GM23338 (cell line): ENCODE results near the gene GRIA3.

Experiments
- CTCF ChIP-seq, 2 experiments: fragments of 200-600 bp in 1 of 2; sonication (generic) in 1 of 2; conservative IDR thresholded peaks; 2 replicates each; pipeline versions ENCODE4 v1.5.1 to v1.6.1; 2016 to 2017; ENCODE audit warnings: antibody characterized with exemption in 2 of 2, low read depth in 2 of 2, mild to moderate bottlenecking in 2 of 2, moderate library complexity in 1 of 2
- EZH2 ChIP-seq: fragments of 200-600 bp; sonication (generic); IDR thresholded peaks from one replicate; pipeline ENCODE4 v1.8.0; 2017; ENCODE audit warnings: antibody characterized with exemption, mild to moderate bottlenecking, low read depth; ENCODE audit not compliant: unreplicated experiment
- EZH2phosphoT487 ChIP-seq: fragments of 200-600 bp; sonication (generic); IDR thresholded peaks from one replicate; pipeline ENCODE4 v1.8.1; 2018; ENCODE audit warnings: antibody characterized with exemption; ENCODE audit not compliant: unreplicated experiment
- POLR2AphosphoS5 ChIP-seq: IDR thresholded peaks from 2 replicates; pipeline ENCODE4 v1.6.1; 2016; ENCODE audit warnings: antibody characterized with exemption, low read depth

DNA sequence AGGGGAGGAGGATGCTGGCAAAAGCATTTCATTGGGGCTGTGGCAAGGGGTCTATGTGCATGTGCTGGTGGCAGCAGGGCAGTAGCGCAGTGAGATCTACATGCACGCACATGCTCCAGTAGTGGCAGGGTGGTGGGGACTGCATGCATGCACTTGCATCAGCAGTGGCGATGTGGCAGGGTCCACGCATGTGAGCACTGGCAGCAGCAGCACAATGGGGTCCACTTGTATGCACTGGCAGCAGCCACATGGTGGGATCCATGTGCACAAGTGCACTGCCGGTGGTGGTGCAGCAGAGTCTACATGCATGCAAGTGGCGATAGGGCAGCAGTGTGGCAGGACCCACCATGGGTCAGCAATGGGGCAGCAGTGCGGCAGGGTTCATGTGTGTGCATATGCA is 315.7 kb downstream of the GRIA3 start:
- TF ChIP-seq EZH2, result no peak
- no peak for TF ChIP-seq CTCF (conservative IDR thresholded peaks at IDR 0.05; ENCODE audit: low read depth in 2 of 2)
- no peak for TF ChIP-seq POLR2AphosphoS5
- TF ChIP-seq EZH2phosphoT487, result no peak
